HG02623 (cell line): ENCODE results near the gene KYNU.
"Not testable (repeated sequence)": the region's sequence is repeated elsewhere in the genome, so short reads cannot be mapped to it uniquely, and the experiment has no call there.

ENCODE experiments used
- ATAC-seq: cut with Tn5 transposase; IDR thresholded peaks from one replicate; pipeline ENCODE4 v1.9.1; 2021; ENCODE audit warnings: moderate library complexity; ENCODE audit not compliant: unreplicated experiment

KYNU gene

GRCh38 chr2:142914507-142915313 lies 37.2 kb downstream of the KYNU start:
- ATAC-seq, result peak; percentile 99

- ATAC-seq, result no peak
Observed at GRCh38 chr2:142915502-142915901, 38.0 kb downstream of the KYNU start.

GRCh38 chr2:142918624-142919023 lies 41.2 kb downstream of the KYNU start:
- ATAC-seq, result no peak

GRCh38 chr2:142920571-142920970 lies 43.1 kb downstream of the KYNU start:
- ATAC-seq, result no peak

GRCh38 chr2:142926445-142926844 lies 49.0 kb downstream of the KYNU start:
- no peak for ATAC-seq

GRCh38 chr2:142930835-142931398 lies 53.5 kb downstream of the KYNU start:
- no peak for ATAC-seq

- ATAC-seq, result no peak
Observed at GRCh38 chr2:142933916-142934315, 56.5 kb downstream of the KYNU start.

GRCh38 chr2:142935563-142936089 lies 58.2 kb downstream of the KYNU start:
- ATAC-seq, result no peak

- ATAC-seq, result no peak
Observed at GRCh38 chr2:142936629-142937028, 59.2 kb downstream of the KYNU start.

GRCh38 chr2:142937347-142937746 lies 59.9 kb downstream of the KYNU start:
- ATAC-seq, result no peak

- ATAC-seq, result no peak
Observed at GRCh38 chr2:142938240-142938639, 60.8 kb downstream of the KYNU start.

- no peak for ATAC-seq
Observed at GRCh38 chr2:142940606-142941223, 63.3 kb downstream of the KYNU start.

- no peak for ATAC-seq
Observed at GRCh38 chr2:142942690-142943089, 65.2 kb downstream of the KYNU start.

GRCh38 chr2:142944264-142944663 lies 66.8 kb downstream of the KYNU start:
- ATAC-seq, result no peak

GRCh38 chr2:142944721-142945120 lies 67.3 kb downstream of the KYNU start:
- ATAC-seq, result no peak

GRCh38 chr2:142946941-142947340 lies 69.5 kb downstream of the KYNU start:
- ATAC-seq, result no peak

- ATAC-seq, result not testable (repeated sequence)
Observed at GRCh38 chr2:142948723-142949122, 71.3 kb downstream of the KYNU start.

- ATAC-seq, result not testable (repeated sequence)
Observed at GRCh38 chr2:142950323-142950722, 72.9 kb downstream of the KYNU start.

- no peak for ATAC-seq
Observed at GRCh38 chr2:142951190-142952007, 73.9 kb downstream of the KYNU start.

- no peak for ATAC-seq
Observed at GRCh38 chr2:142952018-142952417, 74.6 kb downstream of the KYNU start.
